ENCODE results near the gene HTR4. TPM values are rescaled to one million over a fixed set of nuclear protein-coding genes. Genes with fewer than 3 reads are reported as not detected.

HTR4 gene
- polyA plus RNA-seq, 1 donor from 2014 or later, result not detected

- Histone ChIP-seq H3K9me3 (ENCODE audit: low read length) (no peaks in the 10 kb centered on the region), H3K36me3 (ENCODE audit: insufficient read depth, low read length) (no peaks in the 10 kb centered on the region), H3F3A (ENCODE audit: insufficient read depth, low read length, poor library complexity, severe bottlenecking) (no peaks in the 10 kb centered on the region), H3K9ac (ENCODE audit: low read length) (no peak overlapping the region), H3K9me2 (ENCODE audit: insufficient read depth, low read length) (no peaks in the 10 kb centered on the region), H4K20me1 (ENCODE audit: insufficient read depth) (no peaks in the 10 kb centered on the region), H3K4me3 (ENCODE audit: low read length) (no peak overlapping the region), H3K27me3 (ENCODE audit: insufficient read depth, low read depth, low read length) (no peaks in the 10 kb centered on the region), H3K4me2 (ENCODE audit: low read length) (no peak overlapping the region), H3K79me2 (replicated peaks; ENCODE audit: insufficient read depth, low read length) (no peaks in the 10 kb centered on the region), H2AFZ (ENCODE audit: low read depth, low read length) (no peak overlapping the region), H3K27ac (ENCODE audit: low read length) (no peak overlapping the region)
- TF ChIP-seq POLR2AphosphoS5 (IDR thresholded peaks at IDR 0.05) (no peak), MXI1 (conservative IDR thresholded peaks at IDR 0.05; ENCODE audit: poor library complexity, severe bottlenecking) (no peak), REST (IDR thresholded peaks at IDR 0.05; ENCODE audit: borderline replicate concordance) (no peak), EZH2 (IDR thresholded peaks at IDR 0.05; ENCODE audit: borderline replicate concordance, insufficient read depth, low read length, poor library complexity, severe bottlenecking) (no peak), SMC3 (conservative IDR thresholded peaks at IDR 0.05; ENCODE audit: poor library complexity) (no peak)
Measured at GRCh38 chr5:148446611-148447010, 207.7 kb downstream of the HTR4 start.

DNA sequence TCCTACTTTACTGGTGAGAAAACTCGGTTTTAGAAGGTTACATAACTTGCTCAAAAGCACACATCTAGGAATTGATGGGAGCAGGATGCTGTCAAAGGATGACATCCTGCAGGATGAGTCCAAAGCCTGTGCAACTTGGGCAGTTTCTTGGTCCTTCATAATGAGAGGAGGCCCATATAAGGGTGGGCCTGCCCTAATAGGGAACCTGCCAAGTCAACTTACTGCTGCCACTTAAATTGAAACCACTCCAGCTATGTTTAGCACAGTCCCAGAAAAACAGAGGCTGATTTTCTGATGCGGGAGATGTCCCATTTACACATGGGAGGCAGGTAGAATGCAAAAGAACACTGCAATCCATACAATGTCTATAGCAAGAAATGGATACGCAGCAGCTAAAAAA lies 208.7 kb downstream of the HTR4 start:
- TF ChIP-seq SMC3 (conservative IDR thresholded peaks at IDR 0.05; ENCODE audit: poor library complexity) (no peak), RAD21 (conservative IDR thresholded peaks at IDR 0.05) (no peak), EZH2 (IDR thresholded peaks at IDR 0.05; ENCODE audit: borderline replicate concordance, insufficient read depth, low read length, poor library complexity, severe bottlenecking) (no peak), TAF1 (IDR thresholded peaks at IDR 0.05; ENCODE audit: low read depth) (no peak), CTCF (IDR thresholded peaks at IDR 0.05; ENCODE audit: poor library complexity, severe bottlenecking) (no peak), REST (IDR thresholded peaks at IDR 0.05; ENCODE audit: borderline replicate concordance) (no peak), MXI1 (conservative IDR thresholded peaks at IDR 0.05; ENCODE audit: poor library complexity, severe bottlenecking) (no peak), EP300 (conservative IDR thresholded peaks at IDR 0.05; ENCODE audit: poor library complexity, severe bottlenecking) (no peak), POLR2AphosphoS5 (IDR thresholded peaks at IDR 0.05) (no peak)

More for the DNA sequence above, 208.7 kb downstream of the HTR4 start:
- Histone ChIP-seq H3K27me3 (ENCODE audit: insufficient read depth, low read depth, low read length) (no peaks in the 10 kb centered on the region), H3K27ac (ENCODE audit: low read length) (no peak overlapping the region), H3K9ac (ENCODE audit: low read length) (no peak overlapping the region), H2AFZ (ENCODE audit: low read depth, low read length) (no peak overlapping the region), H4K20me1 (ENCODE audit: insufficient read depth) (no peaks in the 10 kb centered on the region), H3K4me2 (ENCODE audit: low read length) (no peak overlapping the region), H3K9me3 (ENCODE audit: low read length) (no peaks in the 10 kb centered on the region), H3K9me2 (ENCODE audit: insufficient read depth, low read length) (no peaks in the 10 kb centered on the region), H3F3A (ENCODE audit: insufficient read depth, low read length, poor library complexity, severe bottlenecking) (no peaks in the 10 kb centered on the region), H3K36me3 (ENCODE audit: insufficient read depth, low read length) (no peaks in the 10 kb centered on the region), H3K4me3 (ENCODE audit: low read length) (no peak overlapping the region), H3K79me2 (replicated peaks; ENCODE audit: insufficient read depth, low read length) (no peaks in the 10 kb centered on the region)

All from neural cell (in vitro differentiated cells).